ENCODE results near the gene MSI2. TPM values are rescaled to one million over a fixed set of nuclear protein-coding genes. Genes with fewer than 3 reads are reported as not detected.

Gene MSI2
- total RNA-seq, 1 donor from 2014 or later: 21.1 TPM

GRCh38 chr17:57704448-57704847, 448.1 kb downstream of the MSI2 start:
- FAIRE-seq: no peak

GRCh38 chr17:57705921-57706695, 449.8 kb downstream of the MSI2 start:
- TF ChIP-seq CTCF (IDR thresholded peaks at IDR 0.05; ENCODE audit: insufficient read depth, low read length, severe bottlenecking): no peak
- Histone ChIP-seq H3K4me3 (ENCODE audit: low read depth, low read length) (no peak overlapping the region), H3K36me3 (ENCODE audit: control insufficient read depth, insufficient read depth, low read length) (no peaks in the 10 kb centered on the region), H3K27me3 (ENCODE audit: control insufficient read depth, insufficient read depth, low read length) (peaks cover 6% of the 10 kb centered on the region)
- no peak for FAIRE-seq
- DNase-seq (ENCODE audit: low read depth): peak; percentile 3

More at GRCh38 chr17:57704448-57704847, 448.1 kb downstream of the MSI2 start:
- no peak for DNase-seq (ENCODE audit: low read depth)
- H3K27me3 ChIP-seq (ENCODE audit: control insufficient read depth, insufficient read depth, low read length): peaks cover 6% of the 10 kb centered on the region
- H3K36me3 ChIP-seq (ENCODE audit: control insufficient read depth, insufficient read depth, low read length): no peaks in the 10 kb centered on the region
- H3K4me3 ChIP-seq (ENCODE audit: low read depth, low read length): no peak overlapping the region
- TF ChIP-seq CTCF (IDR thresholded peaks at IDR 0.05; ENCODE audit: insufficient read depth, low read length, severe bottlenecking): no peak

- Histone ChIP-seq H3K36me3 (ENCODE audit: control insufficient read depth, insufficient read depth, low read length) (no peaks in the 10 kb centered on the region), H3K4me3 (ENCODE audit: low read depth, low read length) (no peak overlapping the region), H3K27me3 (ENCODE audit: control insufficient read depth, insufficient read depth, low read length) (peaks cover 8% of the 10 kb centered on the region)
- DNase-seq (ENCODE audit: low read depth) (no peak), FAIRE-seq (peak; percentile 13)
- no peak for TF ChIP-seq CTCF (IDR thresholded peaks at IDR 0.05; ENCODE audit: insufficient read depth, low read length, severe bottlenecking)
Measured at GRCh38 chr17:57706761-57707160, 450.4 kb downstream of the MSI2 start.

- DNase-seq (ENCODE audit: low read depth) (no peak), FAIRE-seq (no peak)
- Histone ChIP-seq H3K4me3 (ENCODE audit: low read depth, low read length) (no peak overlapping the region), H3K27me3 (ENCODE audit: control insufficient read depth, insufficient read depth, low read length) (peaks cover 8% of the 10 kb centered on the region), H3K36me3 (ENCODE audit: control insufficient read depth, insufficient read depth, low read length) (no peaks in the 10 kb centered on the region)
- no peak for TF ChIP-seq CTCF (IDR thresholded peaks at IDR 0.05; ENCODE audit: insufficient read depth, low read length, severe bottlenecking)
Measured at GRCh38 chr17:57707892-57708291, 451.6 kb downstream of the MSI2 start.

- Histone ChIP-seq H3K4me3 (ENCODE audit: low read depth, low read length) (no peak overlapping the region), H3K27me3 (ENCODE audit: control insufficient read depth, insufficient read depth, low read length) (peaks cover 8% of the 10 kb centered on the region), H3K36me3 (ENCODE audit: control insufficient read depth, insufficient read depth, low read length) (no peaks in the 10 kb centered on the region)
- TF ChIP-seq CTCF (IDR thresholded peaks at IDR 0.05; ENCODE audit: insufficient read depth, low read length, severe bottlenecking): no peak
- no peak for DNase-seq (ENCODE audit: low read depth)
- FAIRE-seq: no peak
Measured at GRCh38 chr17:57708410-57708809, 452.1 kb downstream of the MSI2 start.

GRCh38 chr17:57713140-57713539, 456.8 kb downstream of the MSI2 start:
- DNase-seq (ENCODE audit: low read depth) (no peak), FAIRE-seq (no peak)
- peaks cover 12% of the 10 kb centered on the region for H3K27me3 ChIP-seq (ENCODE audit: control insufficient read depth, insufficient read depth, low read length)
- TF ChIP-seq CTCF (IDR thresholded peaks at IDR 0.05; ENCODE audit: insufficient read depth, low read length, severe bottlenecking): no peak
- H3K4me3 ChIP-seq (ENCODE audit: low read depth, low read length): no peak overlapping the region
- no peaks in the 10 kb centered on the region for H3K36me3 ChIP-seq (ENCODE audit: control insufficient read depth, insufficient read depth, low read length)

All from bronchial epithelial cell (primary cell).